GM12873 (cell line): Measurements from ENCODE around the gene RAB4A.

ENCODE experiments used
- TF ChIP-seq, protein P1 (sequence below): IDR thresholded peaks from 2 replicates; pipeline ENCODE4 v1.5.1; 2012; ENCODE audit warnings: low read depth, mild to moderate bottlenecking, moderate library complexity, low read length, control low read depth; ENCODE audit not compliant: insufficient read depth; ENCODE audit errors: missing control alignments

Gene RAB4A

DNA sequence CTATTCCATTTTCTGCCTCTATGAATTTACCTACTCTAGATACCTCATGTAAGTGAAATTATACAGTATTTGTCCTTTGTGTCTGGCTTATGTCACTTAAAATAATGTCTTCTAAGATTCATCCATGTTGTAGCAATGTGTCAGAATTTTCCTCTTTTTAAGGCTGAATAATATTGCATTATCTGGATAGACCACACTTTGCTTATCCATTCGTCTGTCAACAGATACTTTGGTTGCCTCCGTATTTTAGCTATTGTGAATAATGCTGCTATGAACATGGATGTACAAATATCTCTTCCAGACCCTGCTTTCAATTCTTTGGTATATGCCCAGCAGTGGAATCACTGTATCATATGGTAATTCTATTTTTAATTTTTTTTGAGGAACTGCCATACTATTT lies 82.1 kb downstream of the RAB4A start:
- TF ChIP-seq, protein P1, sequence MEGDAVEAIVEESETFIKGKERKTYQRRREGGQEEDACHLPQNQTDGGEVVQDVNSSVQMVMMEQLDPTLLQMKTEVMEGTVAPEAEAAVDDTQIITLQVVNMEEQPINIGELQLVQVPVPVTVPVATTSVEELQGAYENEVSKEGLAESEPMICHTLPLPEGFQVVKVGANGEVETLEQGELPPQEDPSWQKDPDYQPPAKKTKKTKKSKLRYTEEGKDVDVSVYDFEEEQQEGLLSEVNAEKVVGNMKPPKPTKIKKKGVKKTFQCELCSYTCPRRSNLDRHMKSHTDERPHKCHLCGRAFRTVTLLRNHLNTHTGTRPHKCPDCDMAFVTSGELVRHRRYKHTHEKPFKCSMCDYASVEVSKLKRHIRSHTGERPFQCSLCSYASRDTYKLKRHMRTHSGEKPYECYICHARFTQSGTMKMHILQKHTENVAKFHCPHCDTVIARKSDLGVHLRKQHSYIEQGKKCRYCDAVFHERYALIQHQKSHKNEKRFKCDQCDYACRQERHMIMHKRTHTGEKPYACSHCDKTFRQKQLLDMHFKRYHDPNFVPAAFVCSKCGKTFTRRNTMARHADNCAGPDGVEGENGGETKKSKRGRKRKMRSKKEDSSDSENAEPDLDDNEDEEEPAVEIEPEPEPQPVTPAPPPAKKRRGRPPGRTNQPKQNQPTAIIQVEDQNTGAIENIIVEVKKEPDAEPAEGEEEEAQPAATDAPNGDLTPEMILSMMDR: no peak

GRCh38 chr1:229354226-229354625 lies 83.3 kb downstream of the RAB4A start:
- TF ChIP-seq, protein P1: no peak
